NCI-H2227 (cell line): ENCODE results near the gene VSX1.

ENCODE experiments used
- DNase-seq: peaks from one replicate; lab custom pipeline; 2025; ENCODE audit not compliant: unreplicated experiment; lab: John Stamatoyannopoulos, UW

The VSX1 gene

DNA sequence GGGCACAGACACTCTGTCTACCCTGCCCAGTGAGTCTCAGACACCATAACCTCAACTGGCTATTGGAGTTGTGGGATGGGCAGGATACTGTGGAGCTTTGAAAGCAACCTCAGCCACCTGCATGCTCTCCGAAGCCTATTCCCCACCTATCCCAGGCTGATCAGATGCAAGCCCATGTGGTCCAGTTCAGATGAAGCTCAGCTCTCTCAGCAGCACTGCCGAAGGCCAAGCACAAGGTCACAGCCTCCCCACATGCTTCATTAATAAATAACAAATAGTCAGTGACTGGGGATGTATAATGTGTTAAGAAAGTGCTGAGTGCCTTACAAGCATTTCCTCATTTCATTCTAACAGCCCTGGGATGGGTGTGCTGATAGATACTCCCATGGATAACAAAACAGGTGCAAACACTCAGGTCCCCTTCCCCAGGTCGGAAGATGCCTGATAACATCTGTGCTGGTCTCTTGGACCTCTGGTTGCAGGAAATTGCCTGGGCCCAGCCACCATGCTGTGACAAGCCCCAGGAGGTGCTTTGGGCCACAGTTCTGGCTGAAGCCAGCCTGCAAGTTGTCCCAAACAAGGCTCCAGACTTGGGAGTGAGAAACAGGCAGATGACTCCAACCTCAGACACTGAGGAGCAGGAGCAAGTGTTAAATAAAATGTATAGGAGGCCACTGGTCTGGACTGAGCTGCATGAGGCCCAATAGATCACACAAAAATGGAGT is 27.7 kb downstream of the VSX1 start:
- no peak for DNase-seq

DNA sequence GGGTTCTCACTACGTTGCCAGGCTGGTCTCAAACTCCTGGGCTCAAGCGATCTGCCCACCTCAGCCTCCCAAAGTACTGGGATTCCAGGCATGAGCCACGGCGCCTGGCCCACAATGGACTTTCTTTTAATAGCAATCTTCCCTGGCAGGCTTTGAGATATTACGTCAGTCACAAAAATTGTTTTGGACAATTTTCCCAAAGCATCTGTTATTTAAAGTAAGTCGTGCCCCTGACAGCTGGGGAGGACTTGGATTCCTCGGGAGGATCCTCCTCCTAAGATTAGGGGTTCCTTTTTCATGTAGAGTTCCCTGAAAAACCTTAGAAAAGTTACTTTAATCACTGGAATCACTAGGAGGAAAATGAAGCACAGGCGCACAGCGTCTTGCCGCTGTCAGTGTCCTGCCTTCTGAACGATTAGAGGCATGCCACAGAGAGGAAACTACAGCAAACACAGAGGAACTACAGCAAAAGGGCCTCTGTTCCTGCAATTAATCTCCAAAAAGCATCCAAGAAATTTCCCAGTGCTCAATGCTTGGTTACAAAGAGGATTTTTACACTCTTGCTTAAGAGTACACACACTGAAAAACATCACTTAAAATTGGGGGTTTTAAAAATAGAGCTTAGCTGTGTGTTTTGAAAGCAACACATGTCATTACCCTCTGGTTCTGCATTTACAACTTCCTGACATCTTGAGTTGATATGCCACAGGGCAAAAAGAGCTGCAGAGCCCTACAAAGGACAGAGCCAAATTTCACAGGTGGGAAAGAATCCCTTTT is 28.5 kb downstream of the VSX1 start:
- DNase-seq: no peak

GRCh38 chr20:25052255-25053194 is 29.4 kb downstream of the VSX1 start:
- DNase-seq: no peak

DNA sequence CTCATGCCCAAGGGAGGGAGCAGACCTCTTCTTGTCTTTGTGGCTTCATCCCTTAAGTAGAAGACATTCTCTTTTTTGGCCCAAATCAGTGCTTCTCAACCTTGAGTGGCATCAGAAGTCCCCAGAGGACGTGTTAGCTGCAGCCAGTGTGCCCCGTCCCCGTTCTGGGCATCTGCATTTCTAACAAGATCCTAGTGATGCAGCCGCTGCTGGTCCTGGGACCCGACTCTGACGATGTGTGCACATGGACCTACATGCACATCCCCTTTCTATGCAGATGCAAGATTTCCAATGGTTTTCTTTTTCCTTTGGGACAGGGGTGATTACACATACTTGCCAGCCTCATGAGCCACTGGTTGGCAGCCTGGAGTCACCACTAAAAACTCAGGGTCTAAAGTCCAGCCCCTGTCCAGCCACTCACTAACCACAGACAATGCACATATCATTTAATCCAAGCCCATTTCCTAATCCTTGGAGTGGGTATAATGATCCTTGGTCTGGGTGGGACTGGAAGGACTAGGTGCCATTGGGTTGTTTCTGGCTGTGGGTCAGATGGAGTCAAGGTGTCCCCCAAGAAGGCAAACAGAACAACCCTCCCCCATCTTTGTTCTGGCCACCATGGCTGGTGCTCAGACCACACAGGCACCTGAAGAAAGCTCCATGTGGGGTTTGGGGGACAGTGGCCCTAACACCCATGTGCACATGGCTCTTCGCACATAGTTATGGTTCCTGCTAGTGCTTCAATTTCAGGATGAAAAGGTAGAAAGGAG is 30.4 kb downstream of the VSX1 start:
- no peak for DNase-seq

- DNase-seq: no peak
These were observed 31.2 kb downstream of the VSX1 start for GRCh38 chr20:25050501-25051350.

DNA sequence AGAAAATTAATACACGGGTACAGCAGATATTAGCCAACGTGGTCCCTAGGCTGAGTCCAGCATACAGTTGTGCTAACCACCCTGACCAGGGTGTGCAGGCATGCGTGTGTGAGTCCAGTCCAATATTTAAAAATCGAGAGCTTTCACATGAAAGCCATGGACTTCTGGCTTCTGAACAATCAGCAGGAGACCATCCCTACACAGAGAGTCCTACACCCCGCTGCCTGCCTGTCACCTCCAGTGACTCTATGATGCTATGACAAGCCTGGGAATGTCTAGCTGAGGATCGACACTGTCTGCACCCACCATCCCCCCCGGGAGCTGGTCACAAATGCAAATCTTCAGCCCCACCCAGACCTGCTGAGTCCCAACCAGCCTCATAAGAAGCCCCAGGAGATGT is 31.9 kb downstream of the VSX1 start:
- DNase-seq: no peak

DNA sequence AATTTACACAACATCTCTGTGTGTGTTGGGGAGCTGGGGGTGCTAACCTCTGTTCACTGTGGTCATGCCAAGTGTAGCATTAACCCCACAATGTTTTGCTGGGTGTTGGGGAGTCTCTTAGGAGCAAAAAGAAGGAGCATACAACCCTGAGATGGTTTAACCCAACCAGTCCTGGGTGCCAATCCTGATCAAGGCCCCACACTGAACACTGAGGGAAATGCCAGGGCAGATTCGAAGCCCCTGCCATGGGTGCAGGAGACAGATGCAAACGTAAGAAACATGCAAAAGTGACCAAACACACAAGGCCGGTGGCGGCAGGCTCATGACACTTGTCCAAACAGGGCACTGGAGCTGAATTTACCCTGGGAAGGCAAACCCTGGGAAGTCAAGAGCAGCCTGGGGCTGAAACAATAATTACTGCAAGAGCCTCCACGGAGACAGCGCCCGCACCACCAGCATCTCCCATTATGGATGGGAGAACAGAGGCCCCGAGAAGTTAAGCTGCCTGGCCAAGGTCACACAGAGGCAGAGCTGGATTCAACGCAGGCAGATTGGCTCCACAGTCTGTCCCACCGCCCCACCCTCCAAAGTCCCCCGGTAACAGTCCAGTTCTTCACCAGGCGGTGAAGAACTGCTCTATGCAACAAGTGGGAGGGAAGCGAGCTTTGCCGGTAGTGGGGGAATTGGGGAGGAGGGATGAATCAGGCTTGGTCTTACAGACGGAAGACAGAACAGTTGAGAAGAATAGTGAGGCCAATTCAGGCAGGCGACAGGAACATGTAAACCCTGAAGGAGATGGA is 32.5 kb downstream of the VSX1 start:
- no peak for DNase-seq

DNA sequence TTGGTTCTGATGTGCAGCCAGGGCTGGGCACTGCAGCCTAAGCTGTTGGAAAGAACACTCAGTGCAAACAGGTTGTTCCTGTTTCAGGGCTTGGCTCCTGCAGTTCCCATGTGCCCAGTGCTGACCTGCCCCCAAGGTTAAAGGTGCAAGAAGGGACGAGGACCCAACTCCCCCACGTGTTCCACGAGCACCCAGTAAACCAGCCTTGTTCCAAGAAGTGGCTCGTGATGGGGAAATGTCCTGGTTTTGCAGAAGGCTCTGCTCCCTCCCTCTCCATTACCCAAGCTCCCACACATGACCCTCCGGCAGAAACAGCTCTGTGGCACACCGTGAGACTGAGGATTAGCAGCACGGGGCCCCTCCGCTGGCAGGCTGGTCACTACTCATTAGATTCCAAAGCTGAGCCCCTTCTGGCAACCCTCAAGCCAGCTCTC is 33.4 kb downstream of the VSX1 start:
- DNase-seq: no peak

DNA sequence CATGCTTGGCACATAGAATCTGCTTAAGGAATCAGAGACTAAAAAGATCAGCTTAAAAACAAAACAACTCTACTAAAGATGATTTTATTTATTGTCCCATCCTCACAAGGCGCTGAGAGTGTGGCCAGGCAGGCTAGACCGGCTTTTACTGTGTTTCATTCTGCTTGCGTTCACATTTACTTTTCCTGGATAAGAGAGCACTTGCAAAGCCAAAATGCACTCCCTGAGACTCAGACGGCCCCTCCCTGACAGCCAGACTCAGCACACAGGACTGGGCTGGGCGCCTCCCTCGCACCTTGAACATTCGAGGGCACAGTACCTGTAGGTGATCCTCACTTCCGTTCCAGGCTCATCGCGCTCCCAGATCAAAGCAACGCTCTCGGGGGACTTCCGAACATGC is 34.2 kb downstream of the VSX1 start:
- DNase-seq: no peak

- DNase-seq: no peak
These were observed 34.9 kb downstream of the VSX1 start for GRCh38 chr20:25046736-25047666.

DNA sequence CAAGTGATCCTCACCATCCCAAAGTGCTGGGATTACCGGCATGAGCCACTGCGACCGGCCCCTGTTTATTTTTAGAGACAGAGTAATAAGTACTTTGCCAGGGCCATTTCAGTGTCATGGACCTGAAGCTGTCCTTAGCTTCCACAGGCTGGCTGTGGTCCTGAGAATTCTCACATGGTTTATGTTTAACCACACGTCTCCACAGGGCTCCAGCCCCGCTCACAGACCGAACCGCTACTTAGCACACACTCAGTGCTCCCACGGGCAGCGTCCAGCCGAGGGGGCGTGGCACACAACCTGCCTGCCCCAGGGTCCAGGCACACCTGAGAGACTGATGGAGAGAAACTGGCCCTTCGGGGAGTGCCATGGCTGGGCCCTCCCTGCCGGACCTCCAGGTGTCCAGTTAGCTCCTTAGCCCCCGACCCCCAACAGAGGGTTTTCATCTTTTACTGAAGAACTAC is 35.7 kb downstream of the VSX1 start:
- DNase-seq: no peak

DNA sequence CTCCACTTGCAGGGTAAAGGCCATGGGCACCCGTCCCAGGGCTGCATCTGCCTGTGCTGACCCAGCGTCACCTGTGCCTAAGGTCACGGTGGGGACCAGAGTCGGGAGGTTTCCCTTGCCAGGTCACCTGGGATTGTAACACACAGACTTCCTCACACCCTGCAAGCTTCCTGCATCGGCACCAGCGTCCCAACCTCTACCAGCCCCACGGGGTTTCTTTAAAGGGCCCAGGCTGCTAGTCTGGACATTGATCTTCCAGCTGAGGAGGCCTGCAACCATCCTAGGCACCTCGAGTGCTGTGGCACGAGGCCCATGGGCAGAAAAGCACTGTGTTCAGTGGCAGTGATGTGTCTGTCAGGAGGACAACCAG is 36.6 kb downstream of the VSX1 start:
- DNase-seq: no peak

DNA sequence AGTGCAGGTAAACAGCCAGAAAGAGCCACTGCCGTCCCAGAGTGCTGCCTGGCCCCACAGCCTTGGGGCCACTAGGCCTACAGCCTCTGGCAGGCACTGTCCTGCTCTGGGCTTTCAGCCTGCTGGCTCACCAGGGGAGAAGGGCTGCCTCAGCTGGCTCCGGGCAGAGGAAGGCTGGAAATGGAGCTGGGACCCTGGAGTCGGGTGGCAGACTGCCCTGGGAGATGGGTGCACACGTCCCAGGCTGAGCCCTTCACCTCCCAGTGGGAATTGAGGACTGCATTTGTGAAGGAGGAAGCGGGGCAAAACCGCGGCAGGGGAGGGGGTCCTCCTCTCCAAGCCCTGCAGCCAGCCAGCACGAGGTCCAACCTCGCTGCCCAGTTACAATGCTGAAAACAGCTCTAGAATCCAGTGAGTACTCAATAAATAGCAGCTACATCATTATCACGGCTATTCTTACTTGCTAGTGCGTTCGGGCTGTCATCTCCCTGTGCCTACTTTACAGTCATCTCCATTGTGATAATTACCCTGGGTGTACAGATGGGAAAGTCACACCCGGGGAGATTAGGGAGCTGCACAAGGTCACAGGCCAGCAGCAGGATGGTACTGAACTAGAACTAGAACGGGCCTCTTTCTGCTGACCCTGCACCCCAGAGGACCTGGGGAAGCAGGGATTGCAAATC is 37.1 kb downstream of the VSX1 start:
- DNase-seq: no peak

GRCh38 chr20:25044261-25044560 is 37.7 kb downstream of the VSX1 start:
- no peak for DNase-seq

DNA sequence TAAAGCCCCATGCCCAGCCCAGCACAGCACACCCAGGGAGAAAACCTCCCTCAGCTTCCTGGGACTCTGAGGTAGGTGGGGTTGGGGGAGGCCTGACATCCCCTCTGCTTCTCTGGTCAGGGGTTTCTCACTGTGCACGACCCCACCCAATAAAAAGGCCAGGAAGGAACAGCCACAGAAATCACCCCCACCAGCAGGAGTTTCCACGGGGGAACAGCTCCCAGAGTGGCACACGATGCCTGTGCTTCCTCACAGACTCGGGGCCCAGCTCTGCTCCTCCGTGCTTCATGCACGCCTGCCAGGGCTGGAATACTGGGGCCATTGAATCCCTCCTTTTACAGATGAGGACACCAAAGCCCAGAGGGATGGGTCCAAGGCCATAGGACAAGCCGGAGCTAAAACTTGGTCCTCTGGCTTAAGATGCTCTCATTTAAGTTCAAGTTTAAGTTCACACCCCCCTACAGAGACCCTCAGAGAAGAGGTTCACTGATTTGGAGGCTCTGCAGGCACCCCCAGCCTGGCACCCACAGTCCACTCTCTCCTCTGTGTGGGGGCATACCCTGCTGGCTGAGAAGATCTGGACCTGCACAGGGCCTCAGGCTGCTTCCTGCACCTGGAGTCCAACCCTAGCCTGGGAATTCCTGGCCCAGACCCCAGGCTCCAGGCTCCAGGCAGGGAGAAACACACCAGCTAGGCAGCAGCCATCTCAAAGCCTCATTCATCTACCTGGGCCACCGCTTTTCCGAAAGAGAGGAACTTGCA is 38.3 kb downstream of the VSX1 start:
- no peak for DNase-seq

DNA sequence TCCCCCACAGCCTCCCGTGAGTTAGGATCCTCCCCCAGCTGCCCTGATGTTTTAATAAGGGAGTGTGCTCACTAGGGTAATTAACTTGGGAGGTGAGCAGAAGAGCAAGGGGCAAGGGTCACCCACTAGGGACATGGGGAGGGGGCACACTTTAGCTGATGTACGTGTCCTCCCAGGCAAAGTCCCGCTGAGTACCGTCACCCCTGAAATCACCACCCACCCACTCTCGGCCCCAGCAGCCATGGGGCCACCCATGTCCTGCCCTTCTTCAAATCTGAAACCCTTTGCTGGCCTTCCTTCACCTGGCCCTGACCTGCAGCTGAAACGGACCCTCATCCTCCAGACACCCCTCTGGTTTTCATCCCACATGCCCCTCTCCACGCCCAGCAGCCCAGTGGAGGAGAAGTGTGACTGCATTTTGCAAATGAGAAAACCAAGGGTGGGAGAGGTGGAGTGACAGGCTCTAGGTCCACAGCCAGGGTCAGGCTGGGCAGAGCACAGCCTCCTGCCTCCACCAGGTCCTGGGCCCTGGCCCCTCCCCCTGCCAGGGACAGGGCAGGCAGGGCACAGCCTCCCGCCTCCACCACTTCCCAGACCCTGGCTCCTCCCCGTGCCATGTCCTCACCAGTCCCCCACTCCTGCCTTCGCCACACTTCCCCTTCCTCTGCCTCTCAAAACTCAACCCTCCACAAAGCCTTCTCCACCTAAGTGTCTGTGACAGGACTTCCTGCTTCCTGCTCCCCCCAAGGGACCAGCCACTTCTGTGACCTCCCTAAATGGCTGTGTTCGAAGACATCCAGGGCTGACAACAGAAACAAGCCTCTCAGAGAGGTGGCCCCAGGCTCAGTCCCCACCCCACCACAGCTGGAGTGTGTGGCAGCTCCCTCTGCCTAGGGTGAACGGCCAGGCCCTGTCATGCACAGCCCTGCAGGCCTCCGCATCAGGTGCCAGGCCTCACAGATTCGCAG is 39.1 kb downstream of the VSX1 start:
- no peak for DNase-seq
